Muscle of leg (tissue), 11 donors: ENCODE data around the gene ZCCHC3. TPM values are rescaled to one million over a fixed set of nuclear protein-coding genes. Genes with fewer than 3 reads are reported as not detected.
"Not testable (repeated sequence)": the region's sequence is repeated elsewhere in the genome, so short reads cannot be mapped to it uniquely, and the experiment has no call there.

Experiments
- DNase-seq: peaks from one replicate; pipeline ENCODE4 v3.0.0; 2013
- H3K27ac ChIP-seq: one replicate; pipeline ENCODE4 v1.5.1; 2013; ENCODE audit warnings: mild to moderate bottlenecking, low read length, control low read depth
- H3K27me3 ChIP-seq: one replicate; pipeline ENCODE4 v1.6.1; 2013; ENCODE audit warnings: low read length; ENCODE audit not compliant: control insufficient read depth, insufficient read depth
- H3K36me3 ChIP-seq: one replicate; pipeline ENCODE4 v1.6.1; 2013; ENCODE audit warnings: low read length; ENCODE audit not compliant: control insufficient read depth, insufficient read depth
- H3K4me1 ChIP-seq: one replicate; pipeline ENCODE4 v1.6.1; 2013; ENCODE audit warnings: low read length; ENCODE audit not compliant: control insufficient read depth, insufficient read depth
- H3K4me3 ChIP-seq: one replicate; pipeline ENCODE4 v1.5.1; 2013; ENCODE audit warnings: low read length, control low read depth
- H3K9me3 ChIP-seq: replicated peaks from 2 replicates; pipeline ENCODE4 v1.6.1; 2013; ENCODE audit warnings: low read depth, low read length; ENCODE audit not compliant: control insufficient read depth
- whole genome bisulfite sequencing: methylation state at CpG from one replicate; pipeline ENCODE4 v1.1.5; 2013; ENCODE audit warnings: missing lambda C conversion rate; ENCODE audit not compliant: insufficient coverage; 5-methylcytosine and 5-hydroxymethylcytosine counted together
- polyA plus RNA-seq, 8 donors: library from polyadenylated mRNA; unstranded; fragments of 120-200 nt; gene quantifications; one replicate each; pipeline versions ENCODE4 v1.2.1 to v1.2.3, GENCODE V29; 2013; ENCODE audit warnings: inconsistent platforms in 1 of 8, low replicate concordance in 1 of 8; ENCODE audit not compliant: insufficient read length in 8 of 8, insufficient read depth in 1 of 8
- total RNA-seq: library from RNA; stranded (reverse); fragments of 120-200 nt; gene quantifications from one replicate; pipeline ENCODE4 v1.2.4, GENCODE V29; 2013

ZCCHC3 gene
- total and polyA plus RNA-seq, 9 donors: 22.4 to 41.4 (median 36.0) TPM

GRCh38 chr20:336040-336439 is 38.7 kb downstream of the ZCCHC3 start:
- not testable (repeated sequence) for H3K36me3 ChIP-seq, H3K4me3 ChIP-seq, H3K4me1 ChIP-seq, H3K9me3 ChIP-seq, DNase-seq, H3K27ac ChIP-seq, H3K27me3 ChIP-seq
- WGBS: 80% methylated on average over 1 of the region's 1 CpG

- H3K9me3 ChIP-seq: peaks cover 5% of the 10 kb centered on the region
- H3K4me1 ChIP-seq: peaks cover 8% of the 10 kb centered on the region
- H3K27ac ChIP-seq: no peak overlapping the region
- no peak for DNase-seq
- WGBS: no CpG with 5 or more reads among the region's 2 CpGs
- H3K4me3 ChIP-seq: no peak overlapping the region
- no peaks in the 10 kb centered on the region for H3K27me3 ChIP-seq
- H3K36me3 ChIP-seq: peaks cover 5% of the 10 kb centered on the region
Measured at GRCh38 chr20:341682-342081, 44.3 kb downstream of the ZCCHC3 start.

GRCh38 chr20:343107-343506 is 45.7 kb downstream of the ZCCHC3 start:
- DNase-seq: no peak
- no peak overlapping the region for H3K27ac ChIP-seq
- H3K4me3 ChIP-seq: no peak overlapping the region
- peaks cover 5% of the 10 kb centered on the region for H3K9me3 ChIP-seq
- no peaks in the 10 kb centered on the region for H3K27me3 ChIP-seq
- H3K4me1 ChIP-seq: peaks cover 8% of the 10 kb centered on the region
- H3K36me3 ChIP-seq: peaks cover 5% of the 10 kb centered on the region

- no peak for DNase-seq
- Histone ChIP-seq H3K27ac (peak overlapping the region; percentile 98), H3K36me3 (peaks cover 16% of the 10 kb centered on the region), H3K27me3 (no peaks in the 10 kb centered on the region), H3K4me3 (peak overlapping the region; percentile 84), H3K9me3 (peaks cover 5% of the 10 kb centered on the region), H3K4me1 (peaks cover 15% of the 10 kb centered on the region)
- WGBS: 81% methylated on average over 4 of the region's 9 CpGs
Measured at GRCh38 chr20:346033-346639, 48.8 kb downstream of the ZCCHC3 start.

- Histone ChIP-seq H3K27me3 (no peaks in the 10 kb centered on the region), H3K36me3 (peaks cover 13% of the 10 kb centered on the region), H3K4me1 (peaks cover 15% of the 10 kb centered on the region), H3K4me3 (peak within 1 kb of the TSS; percentile 84), H3K27ac (peak within 1 kb of the TSS; percentile 98), H3K9me3 (peaks cover 2% of the 10 kb centered on the region)
- WGBS: under 1% methylated on average over 43 of the region's 50 CpGs
- DNase-seq: peak; percentile 87
Measured at GRCh38 chr20:346640-347316, 49.4 kb downstream of the ZCCHC3 start, which contains the start of gene NRSN2. NRSN2 (plus strand) TSS chr20:347111; CDS start chr20:349644, 2,533 bp downstream.

GRCh38 chr20:347317-347639 is 49.9 kb downstream of the ZCCHC3 start:
- Histone ChIP-seq H3K9me3 (no peaks in the 10 kb centered on the region), H3K4me1 (peaks cover 15% of the 10 kb centered on the region), H3K27me3 (no peaks in the 10 kb centered on the region), H3K4me3 (peak overlapping the region; percentile 84), H3K27ac (peak overlapping the region; percentile 98), H3K36me3 (peaks cover 14% of the 10 kb centered on the region)
- 0% methylated on average over 3 of the region's 19 CpGs for WGBS
- DNase-seq: no peak

GRCh38 chr20:347640-348484 is 50.5 kb downstream of the ZCCHC3 start:
- H3K4me3 ChIP-seq: peak overlapping the region; percentile 84
- peaks cover 20% of the 10 kb centered on the region for H3K36me3 ChIP-seq
- H3K27ac ChIP-seq: peak overlapping the region; percentile 98
- no peaks in the 10 kb centered on the region for H3K27me3 ChIP-seq
- 0% methylated on average over 38 of the region's 61 CpGs for WGBS
- peaks cover 15% of the 10 kb centered on the region for H3K4me1 ChIP-seq
- no peaks in the 10 kb centered on the region for H3K9me3 ChIP-seq
- peak; percentile 98 for DNase-seq

GRCh38 chr20:348972-349841 is 51.8 kb downstream of the ZCCHC3 start:
- DNase-seq: no peak
- Histone ChIP-seq H3K4me3 (no peak overlapping the region), H3K27ac (no peak overlapping the region)

More at GRCh38 chr20:348972-349841, 51.8 kb downstream of the ZCCHC3 start:
- WGBS: 65% methylated on average over 3 of the region's 19 CpGs
- peaks cover 32% of the 10 kb centered on the region for H3K36me3 ChIP-seq
- H3K9me3 ChIP-seq: no peaks in the 10 kb centered on the region
- H3K4me1 ChIP-seq: peaks cover 15% of the 10 kb centered on the region
- no peaks in the 10 kb centered on the region for H3K27me3 ChIP-seq
